Muscle of back (tissue), 11 donors: ENCODE data around the gene STX16. TPM values are rescaled to one million over a fixed set of nuclear protein-coding genes. Genes with fewer than 3 reads are reported as not detected.
"Not testable (repeated sequence)": the region's sequence is repeated elsewhere in the genome, so short reads cannot be mapped to it uniquely, and the experiment has no call there.

Source experiments
- DNase-seq, 3 donors: peaks; one replicate each; pipeline versions ENCODE4 v3.0.0 to v3.0.0-alpha.2; 2013
- polyA plus RNA-seq, 10 donors: library from polyadenylated mRNA; unstranded; fragments of 120-200 nt; gene quantifications; one replicate each; pipeline ENCODE4 v1.2.1, GENCODE V29; 2013; ENCODE audit not compliant: insufficient read length in 10 of 10

STX16 gene
- polyA plus RNA-seq, 10 donors: 33.5 to 81.8 (median 53.4) TPM

- no peak for DNase-seq
Measured at GRCh38 chr20:58719971-58720371, 68.9 kb downstream of the STX16 start.

GRCh38 chr20:58720890-58721289, 69.8 kb downstream of the STX16 start:
- no peak for DNase-seq

- DNase-seq: no peak
Measured at GRCh38 chr20:58721951-58722778, 71.1 kb downstream of the STX16 start.

- no peak for DNase-seq
Measured at GRCh38 chr20:58722877-58723627, 72.0 kb downstream of the STX16 start.

- no peak for DNase-seq
Measured at GRCh38 chr20:58723628-58723984, 72.5 kb downstream of the STX16 start.

- DNase-seq: not testable (repeated sequence)
Measured at GRCh38 chr20:58726156-58726555, 75.1 kb downstream of the STX16 start.

Other genes starting within 250 kb of the STX16 start
- gene APCDD1L, start 135.9 kb upstream of the STX16 start, polyA plus RNA-seq: 10 to 100 TPM in 3 of 10 donors, 1 to 10 TPM in 7; 6.1 to 13.9 (median 8.7) TPM
- gene NPEPL1, start 41.5 kb downstream of the STX16 start, polyA plus RNA-seq: 10 to 100 TPM; 26.4 to 59.7 (median 38.4) TPM
- 1 to 10 TPM; 1.5 to 4.1 (median 2.1) TPM for gene GNAS-AS1, start 199.6 kb downstream of the STX16 start, polyA plus RNA-seq
- 1,000 to 10,000 TPM; 3,040 to 3,735 (median 3,379) TPM for gene GNAS, start 201.4 kb downstream of the STX16 start, polyA plus RNA-seq